ENCODE measurements around the gene RASA3. TPM values are rescaled to one million over a fixed set of nuclear protein-coding genes. Genes with fewer than 3 reads are reported as not detected.

Gene RASA3
- total RNA-seq, 2 experiments from 2014 or later: 3.6 to 17.9 TPM

DNA sequence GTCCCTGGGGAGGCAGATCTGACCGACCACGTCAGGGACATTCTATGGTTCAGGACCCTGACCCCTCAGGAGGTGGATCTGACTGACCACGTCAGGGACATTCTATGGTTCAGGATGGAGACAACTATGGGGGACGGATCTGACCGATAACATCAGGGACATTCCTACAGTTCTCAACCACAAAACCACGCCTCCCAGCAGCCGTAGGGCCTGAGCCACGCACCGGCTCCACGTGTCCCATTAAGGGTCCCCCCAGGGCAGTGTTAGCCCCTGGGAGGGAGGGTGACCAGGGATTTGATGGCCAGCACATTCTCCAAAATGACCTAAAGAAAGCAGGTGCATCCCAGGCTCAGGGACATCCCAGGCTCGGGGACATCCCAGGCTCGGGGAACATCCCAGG is 109.5 kb downstream of the RASA3 start:
- no TSS peak for BruUV-seq (replicated peaks)
- intact Hi-C loops (cut with micrococcal nuclease; ENCODE audit: unreplicated experiment): loop anchor here (5.0 kb wide), 1 partner anchor 206 kb away; no protein-coding TSS in a partner anchor
- H2AFZ ChIP-seq (ENCODE audit: low read length): no peak overlapping the region
- ChIA-PET CTCF (ENCODE audit: unreplicated experiment) (no interaction called here), POLR2A (no interaction called here)
- no peaks in the 10 kb centered on the region for H4K20me1 ChIP-seq (ENCODE audit: insufficient read depth, low read length)
- H3K9me2 ChIP-seq (ENCODE audit: insufficient read depth, low read length): no peaks in the 10 kb centered on the region
- H3K36me3 ChIP-seq (ENCODE audit: insufficient read depth, low read length): peaks cover 4% of the 10 kb centered on the region; the same call in 1 of the 2 replicates
- H3K27ac ChIP-seq (ENCODE audit: low read depth, low read length, poor library complexity, severe bottlenecking): no peak overlapping the region
- H3K4me2 ChIP-seq (ENCODE audit: low read length): peak overlapping the region; percentile 96; the same call in 1 of the 2 replicates
- no peak for DNase-seq (ENCODE audit: low spot score)
- no peaks in the 10 kb centered on the region for H3K9me3 ChIP-seq (ENCODE audit: low read length)
- no peaks in the 10 kb centered on the region for H3K79me2 ChIP-seq (ENCODE audit: insufficient read depth, low read depth, low read length)
- TF ChIP-seq, protein P1, sequence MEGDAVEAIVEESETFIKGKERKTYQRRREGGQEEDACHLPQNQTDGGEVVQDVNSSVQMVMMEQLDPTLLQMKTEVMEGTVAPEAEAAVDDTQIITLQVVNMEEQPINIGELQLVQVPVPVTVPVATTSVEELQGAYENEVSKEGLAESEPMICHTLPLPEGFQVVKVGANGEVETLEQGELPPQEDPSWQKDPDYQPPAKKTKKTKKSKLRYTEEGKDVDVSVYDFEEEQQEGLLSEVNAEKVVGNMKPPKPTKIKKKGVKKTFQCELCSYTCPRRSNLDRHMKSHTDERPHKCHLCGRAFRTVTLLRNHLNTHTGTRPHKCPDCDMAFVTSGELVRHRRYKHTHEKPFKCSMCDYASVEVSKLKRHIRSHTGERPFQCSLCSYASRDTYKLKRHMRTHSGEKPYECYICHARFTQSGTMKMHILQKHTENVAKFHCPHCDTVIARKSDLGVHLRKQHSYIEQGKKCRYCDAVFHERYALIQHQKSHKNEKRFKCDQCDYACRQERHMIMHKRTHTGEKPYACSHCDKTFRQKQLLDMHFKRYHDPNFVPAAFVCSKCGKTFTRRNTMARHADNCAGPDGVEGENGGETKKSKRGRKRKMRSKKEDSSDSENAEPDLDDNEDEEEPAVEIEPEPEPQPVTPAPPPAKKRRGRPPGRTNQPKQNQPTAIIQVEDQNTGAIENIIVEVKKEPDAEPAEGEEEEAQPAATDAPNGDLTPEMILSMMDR (conservative IDR thresholded peaks at IDR 0.05; ENCODE audit: low read length): no peak
- TF ChIP-seq EZH2phosphoT487 (IDR thresholded peaks at IDR 0.05; ENCODE audit: borderline replicate concordance, low read depth, low read length): no peak
- peaks cover 77% of the 10 kb centered on the region for H3K4me1 ChIP-seq (ENCODE audit: insufficient read depth, low read length, poor library complexity, severe bottlenecking)
- H3K4me3 ChIP-seq (ENCODE audit: low read depth, low read length, poor library complexity, severe bottlenecking): no peak overlapping the region

DNA sequence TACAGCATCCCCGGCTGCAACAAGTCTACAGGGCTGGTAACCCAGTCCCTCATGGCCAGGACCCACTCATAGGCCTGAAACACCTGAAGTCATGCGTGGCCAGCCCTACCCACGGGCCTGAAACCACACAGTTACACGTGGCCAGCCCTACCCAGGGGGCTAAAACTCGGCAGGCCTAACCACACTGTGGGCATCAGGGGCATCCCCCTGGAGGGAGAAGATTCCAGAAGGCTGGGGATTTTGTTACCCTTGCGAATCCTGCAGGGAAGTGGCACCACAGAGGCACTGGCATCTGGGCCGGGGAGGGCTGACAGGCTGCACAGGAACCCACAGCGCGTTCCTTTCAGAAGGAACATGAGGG is 110.1 kb downstream of the RASA3 start:
- Histone ChIP-seq H3K4me3 (ENCODE audit: low read depth, low read length, poor library complexity, severe bottlenecking) (no peak overlapping the region), H4K20me1 (ENCODE audit: insufficient read depth, low read length) (no peaks in the 10 kb centered on the region), H2AFZ (ENCODE audit: low read length) (no peak overlapping the region), H3K79me2 (ENCODE audit: insufficient read depth, low read depth, low read length) (no peaks in the 10 kb centered on the region), H3K4me1 (ENCODE audit: insufficient read depth, low read length, poor library complexity, severe bottlenecking) (peaks cover 72% of the 10 kb centered on the region), H3K27ac (ENCODE audit: low read depth, low read length, poor library complexity, severe bottlenecking) (no peak overlapping the region), H3K36me3 (ENCODE audit: insufficient read depth, low read length) (peaks cover 4% of the 10 kb centered on the region; the same call in 1 of the 2 replicates), H3K4me2 (ENCODE audit: low read length) (peak overlapping the region; percentile 96), H3K9me3 (ENCODE audit: low read length) (no peaks in the 10 kb centered on the region), H3K9me2 (ENCODE audit: insufficient read depth, low read length) (no peaks in the 10 kb centered on the region)
- intact Hi-C loops (cut with micrococcal nuclease; ENCODE audit: unreplicated experiment): loop anchor here (5.0 kb wide), 1 partner anchor 205 kb away; no protein-coding TSS in a partner anchor
- CTCF ChIA-PET (ENCODE audit: unreplicated experiment): no interaction called here
- TF ChIP-seq EZH2phosphoT487 (IDR thresholded peaks at IDR 0.05; ENCODE audit: borderline replicate concordance, low read depth, low read length): no peak
- TF ChIP-seq, protein P1 (conservative IDR thresholded peaks at IDR 0.05; ENCODE audit: low read length): no peak
- DNase-seq (ENCODE audit: low spot score): no peak
- BruUV-seq (replicated peaks): no TSS peak
- POLR2A ChIA-PET: no interaction called here

DNA sequence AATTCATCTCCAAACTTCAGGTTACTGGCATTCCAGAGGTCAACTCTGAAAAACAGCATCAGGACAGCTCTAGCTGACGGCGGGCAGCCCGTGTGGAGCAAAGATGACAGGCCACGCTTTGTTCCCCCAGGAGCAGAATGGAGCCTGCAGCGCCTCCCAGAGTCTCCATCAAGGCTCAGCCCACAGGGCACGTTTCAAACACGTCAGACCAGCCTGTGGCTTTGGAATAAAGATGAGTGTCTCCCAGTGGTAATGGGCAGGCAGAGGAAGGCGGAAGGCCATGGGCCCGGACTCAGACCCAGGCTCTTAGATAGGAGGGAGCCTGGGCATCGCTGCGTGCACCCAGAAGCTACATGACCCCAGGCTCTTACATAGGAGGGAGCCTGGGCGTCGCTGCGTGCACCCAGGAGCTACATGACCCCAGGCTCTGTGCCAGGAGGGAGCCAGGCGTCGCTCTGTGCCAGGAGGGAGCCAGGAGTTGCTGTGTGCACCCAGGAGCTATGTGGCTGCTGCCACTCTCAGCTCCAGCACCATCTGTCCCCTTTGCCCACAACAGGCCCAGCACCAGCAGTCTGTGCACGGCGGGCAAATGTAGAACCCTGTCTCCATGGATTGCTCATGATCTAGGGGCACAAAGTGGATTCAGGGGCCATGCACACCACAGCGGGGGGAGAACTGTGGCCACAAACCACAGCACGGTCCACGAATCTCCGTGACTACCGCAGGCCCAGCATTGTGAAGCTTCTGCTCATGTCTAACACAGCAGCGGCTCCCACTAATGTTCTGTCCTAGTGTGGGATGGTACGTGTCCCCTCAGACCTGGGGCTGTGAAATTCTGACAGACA is 110.7 kb downstream of the RASA3 start:
- BruUV-seq (replicated peaks): no TSS peak
- no peak for TF ChIP-seq EZH2phosphoT487 (IDR thresholded peaks at IDR 0.05; ENCODE audit: borderline replicate concordance, low read depth, low read length)
- TF ChIP-seq, protein P1 (conservative IDR thresholded peaks at IDR 0.05; ENCODE audit: low read length): peak; percentile 44; the same call in 1 of the 2 replicates
- POLR2A ChIA-PET: no interaction called here
- no peaks in the 10 kb centered on the region for H3K9me3 ChIP-seq (ENCODE audit: low read length)
- H4K20me1 ChIP-seq (ENCODE audit: insufficient read depth, low read length): no peaks in the 10 kb centered on the region
- H3K9me2 ChIP-seq (ENCODE audit: insufficient read depth, low read length): no peaks in the 10 kb centered on the region
- H2AFZ ChIP-seq (ENCODE audit: low read length): no peak overlapping the region
- H3K4me3 ChIP-seq (ENCODE audit: low read depth, low read length, poor library complexity, severe bottlenecking): no peak overlapping the region
- H3K4me2 ChIP-seq (ENCODE audit: low read length): peak overlapping the region; percentile 96
- H3K4me1 ChIP-seq (ENCODE audit: insufficient read depth, low read length, poor library complexity, severe bottlenecking): peaks cover 66% of the 10 kb centered on the region
- no peaks in the 10 kb centered on the region for H3K79me2 ChIP-seq (ENCODE audit: insufficient read depth, low read depth, low read length)
- intact Hi-C loops (cut with micrococcal nuclease; ENCODE audit: unreplicated experiment): loop anchor here (5.0 kb wide), 1 partner anchor 204 kb away; no protein-coding TSS in a partner anchor
- no peak for DNase-seq (ENCODE audit: low spot score)
- H3K36me3 ChIP-seq (ENCODE audit: insufficient read depth, low read length): peaks cover 9% of the 10 kb centered on the region; the same call in 1 of the 2 replicates
- peak overlapping the region; percentile 30 for H3K27ac ChIP-seq (ENCODE audit: low read depth, low read length, poor library complexity, severe bottlenecking)
- CTCF ChIA-PET (ENCODE audit: unreplicated experiment): no interaction called here
